C4-2B (cell line): ENCODE results near the gene A1CF.

ENCODE experiments used
- ZFX ChIP-seq: fragments of 450-650 bp; IDR thresholded peaks from 2 replicates; pipeline ENCODE4 v1.6.1; 2017
- TF ChIP-seq, protein P1 (sequence below): fragments of 450-650 bp; conservative IDR thresholded peaks from 2 replicates; pipeline ENCODE4 v1.5.1; 2017; ENCODE audit warnings: mild to moderate bottlenecking

DNA sequence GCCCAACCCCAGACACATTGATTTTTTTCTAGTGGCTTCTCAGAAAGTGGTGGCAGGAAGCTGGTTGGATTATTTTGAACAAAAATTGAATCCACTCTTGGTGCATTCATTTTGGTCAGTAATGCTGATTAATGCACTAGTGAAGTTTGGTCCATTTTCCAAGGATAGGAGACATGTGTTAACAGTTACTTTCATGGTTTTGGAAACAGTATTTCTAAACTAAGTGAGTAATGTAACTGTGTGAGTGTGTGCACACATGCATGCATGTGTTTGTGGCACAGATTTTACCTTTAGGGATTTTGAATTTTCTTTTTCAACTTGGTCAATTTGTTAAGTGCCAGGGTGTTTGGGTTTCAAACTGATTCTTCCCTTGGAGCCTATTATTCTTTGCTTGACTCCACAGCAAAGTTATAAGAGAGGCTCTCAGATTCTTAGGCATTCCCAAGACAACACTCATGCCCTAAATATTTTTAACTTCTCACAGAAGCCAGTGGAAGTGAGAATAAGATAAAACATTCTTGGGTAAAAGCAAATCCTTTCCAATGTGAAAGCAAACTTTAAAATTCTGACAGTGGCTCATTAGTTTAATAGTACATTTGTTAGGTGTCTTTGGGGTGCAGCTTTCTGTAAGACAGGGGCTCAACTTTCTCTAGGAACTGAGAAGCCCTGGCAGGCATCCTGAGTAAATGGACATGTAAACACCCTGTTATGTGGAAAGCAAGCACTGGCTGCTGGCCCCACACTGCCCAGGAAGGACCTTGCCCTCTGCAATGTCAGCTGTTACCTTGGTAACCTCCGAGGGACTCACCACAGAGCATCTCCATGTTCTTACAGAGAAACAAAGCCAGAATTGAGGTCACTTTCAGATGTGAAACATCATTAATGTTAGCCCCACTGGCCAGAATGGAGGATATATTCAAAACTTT lies 77.3 kb downstream of the A1CF start:
- TF ChIP-seq, protein P1, sequence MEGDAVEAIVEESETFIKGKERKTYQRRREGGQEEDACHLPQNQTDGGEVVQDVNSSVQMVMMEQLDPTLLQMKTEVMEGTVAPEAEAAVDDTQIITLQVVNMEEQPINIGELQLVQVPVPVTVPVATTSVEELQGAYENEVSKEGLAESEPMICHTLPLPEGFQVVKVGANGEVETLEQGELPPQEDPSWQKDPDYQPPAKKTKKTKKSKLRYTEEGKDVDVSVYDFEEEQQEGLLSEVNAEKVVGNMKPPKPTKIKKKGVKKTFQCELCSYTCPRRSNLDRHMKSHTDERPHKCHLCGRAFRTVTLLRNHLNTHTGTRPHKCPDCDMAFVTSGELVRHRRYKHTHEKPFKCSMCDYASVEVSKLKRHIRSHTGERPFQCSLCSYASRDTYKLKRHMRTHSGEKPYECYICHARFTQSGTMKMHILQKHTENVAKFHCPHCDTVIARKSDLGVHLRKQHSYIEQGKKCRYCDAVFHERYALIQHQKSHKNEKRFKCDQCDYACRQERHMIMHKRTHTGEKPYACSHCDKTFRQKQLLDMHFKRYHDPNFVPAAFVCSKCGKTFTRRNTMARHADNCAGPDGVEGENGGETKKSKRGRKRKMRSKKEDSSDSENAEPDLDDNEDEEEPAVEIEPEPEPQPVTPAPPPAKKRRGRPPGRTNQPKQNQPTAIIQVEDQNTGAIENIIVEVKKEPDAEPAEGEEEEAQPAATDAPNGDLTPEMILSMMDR = no peak
- no peak for TF ChIP-seq ZFX
